Dermis blood vessel endothelial cell (primary cell): Measurements from ENCODE around the gene MRGPRX4. TPM values are rescaled to one million over a fixed set of nuclear protein-coding genes. Genes with fewer than 3 reads are reported as not detected.

Experiments
- DNase-seq: peaks from one replicate; pipeline ENCODE4 v3.0.0; 2010
- total RNA-seq: library from RNA; depleted of rRNA; stranded (reverse); fragments of >200 nt; gene quantifications from 2 replicates; pipeline ENCODE4 v1.2.3, GENCODE V29; 2014

The MRGPRX4 gene
- total RNA-seq, 1 donor from 2014 or later, result 0.51 TPM

DNA sequence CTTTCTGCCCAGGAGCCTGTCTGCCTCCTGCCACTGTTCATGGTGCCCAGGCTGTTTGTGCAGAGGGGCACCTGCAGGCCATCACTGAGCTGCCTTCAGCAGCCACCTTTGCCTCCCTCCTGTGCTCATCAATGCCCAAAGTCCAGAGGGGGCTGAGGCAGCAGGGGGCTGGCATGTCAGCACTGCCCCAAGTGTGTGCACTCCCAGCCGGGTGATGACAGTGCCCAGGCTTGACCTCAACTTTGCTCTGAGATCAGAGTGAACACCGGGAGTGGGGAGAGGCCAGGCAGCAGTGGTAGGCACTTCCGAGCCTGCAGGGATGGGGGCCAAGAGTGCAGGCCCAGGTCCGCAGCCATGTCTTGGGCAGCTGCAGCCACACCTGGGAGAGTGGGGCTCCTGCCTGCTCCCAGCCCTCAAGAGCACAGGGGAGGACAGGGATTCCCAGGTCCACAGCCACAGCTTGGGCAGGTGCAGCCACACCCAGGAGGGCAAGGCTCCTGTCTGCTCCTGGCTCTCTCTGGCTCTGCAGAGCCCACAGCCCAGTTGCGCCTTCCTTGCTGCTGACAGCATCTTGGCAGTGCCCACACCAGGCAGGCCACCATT lies 48.7 kb downstream of the MRGPRX4 start:
- DNase-seq, result no peak

GRCh38 chr11:18222814-18223421 lies 50.3 kb downstream of the MRGPRX4 start:
- no peak for DNase-seq

Other genes with a start within 250 kb of the MRGPRX4 start
- 17.0 and 18.4 TPM in 2 replicates for gene SERGEF, start 159.8 kb upstream of the MRGPRX4 start, total RNA-seq
- gene TPH1, start 126.6 kb upstream of the MRGPRX4 start, total RNA-seq, result under 0.01 TPM in 1 of 2 replicates, not detected in the other
- 18.0 and 24.7 TPM in 2 replicates for gene SAAL1, start 66.8 kb upstream of the MRGPRX4 start, total RNA-seq
- gene MRGPRX3, start 40.3 kb upstream of the MRGPRX4 start, total RNA-seq, result not detected in 2 replicates
- not detected in 2 replicates for gene SAA4, start 64.0 kb downstream of the MRGPRX4 start, total RNA-seq
- gene SAA2, start 75.8 kb downstream of the MRGPRX4 start, total RNA-seq, result 0.70 and 2.0 TPM in 2 replicates
- 0.98 and 3.1 TPM in 2 replicates for gene SAA1, start 93.4 kb downstream of the MRGPRX4 start, total RNA-seq
- 26.0 and 38.8 TPM in 2 replicates for gene HPS5, start 149.3 kb downstream of the MRGPRX4 start, total RNA-seq
- 66.9 and 77.4 TPM in 2 replicates for gene GTF2H1, start 149.7 kb downstream of the MRGPRX4 start, total RNA-seq
- 281 and 549 TPM in 2 replicates for gene LDHA, start 221.7 kb downstream of the MRGPRX4 start, total RNA-seq
- gene LDHC, start 239.5 kb downstream of the MRGPRX4 start, total RNA-seq, result 0.34 TPM in 1 of 2 replicates, not detected in the other